ENCODE results near the gene EHMT1.

DNA sequence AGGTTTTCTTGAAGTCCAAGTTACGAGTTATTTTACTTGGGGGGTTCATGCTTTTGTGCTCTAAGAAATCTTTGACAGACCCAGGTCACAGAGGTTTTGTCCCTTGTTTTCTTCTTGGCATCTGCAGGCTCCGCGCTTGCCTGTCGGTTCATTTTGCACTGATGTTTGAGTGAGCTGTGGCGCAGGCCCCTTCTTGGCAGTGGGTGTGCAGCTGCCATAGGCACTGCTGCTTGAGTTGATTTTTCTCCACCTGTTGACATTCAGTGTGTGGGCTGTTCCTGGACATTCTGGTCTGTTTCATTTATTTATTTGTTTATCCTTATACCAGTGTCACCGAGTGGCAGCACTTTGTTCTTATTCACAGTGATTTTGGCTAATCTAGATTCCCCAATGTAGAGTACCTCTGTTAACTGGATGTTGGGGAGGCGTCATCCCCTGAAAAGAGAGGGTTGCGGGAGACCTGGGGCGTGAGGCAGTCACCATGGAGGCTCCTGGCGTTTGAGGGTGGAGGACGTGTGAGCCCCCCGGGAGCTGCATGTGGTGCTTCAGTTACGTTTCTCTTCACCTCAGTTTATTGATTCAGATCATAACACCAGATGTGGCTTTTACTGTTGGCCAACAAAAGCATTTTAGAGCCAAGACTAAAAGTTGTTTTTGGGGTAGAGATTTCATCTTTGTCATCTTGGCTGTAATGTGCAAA, 137.4 kb downstream of the EHMT1 start:
- TF ChIP-seq, protein P1, sequence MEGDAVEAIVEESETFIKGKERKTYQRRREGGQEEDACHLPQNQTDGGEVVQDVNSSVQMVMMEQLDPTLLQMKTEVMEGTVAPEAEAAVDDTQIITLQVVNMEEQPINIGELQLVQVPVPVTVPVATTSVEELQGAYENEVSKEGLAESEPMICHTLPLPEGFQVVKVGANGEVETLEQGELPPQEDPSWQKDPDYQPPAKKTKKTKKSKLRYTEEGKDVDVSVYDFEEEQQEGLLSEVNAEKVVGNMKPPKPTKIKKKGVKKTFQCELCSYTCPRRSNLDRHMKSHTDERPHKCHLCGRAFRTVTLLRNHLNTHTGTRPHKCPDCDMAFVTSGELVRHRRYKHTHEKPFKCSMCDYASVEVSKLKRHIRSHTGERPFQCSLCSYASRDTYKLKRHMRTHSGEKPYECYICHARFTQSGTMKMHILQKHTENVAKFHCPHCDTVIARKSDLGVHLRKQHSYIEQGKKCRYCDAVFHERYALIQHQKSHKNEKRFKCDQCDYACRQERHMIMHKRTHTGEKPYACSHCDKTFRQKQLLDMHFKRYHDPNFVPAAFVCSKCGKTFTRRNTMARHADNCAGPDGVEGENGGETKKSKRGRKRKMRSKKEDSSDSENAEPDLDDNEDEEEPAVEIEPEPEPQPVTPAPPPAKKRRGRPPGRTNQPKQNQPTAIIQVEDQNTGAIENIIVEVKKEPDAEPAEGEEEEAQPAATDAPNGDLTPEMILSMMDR (IDR thresholded peaks at IDR 0.05; ENCODE audit: low read length): no peak
- no peak for TF ChIP-seq EZH2 (IDR thresholded peaks at IDR 0.05; ENCODE audit: borderline replicate concordance, low read length)

Data from OCI-LY1 (cell line).